GM10266 (cell line): Measurements from ENCODE around the gene CRB1.
"Not testable (repeated sequence)": the region's sequence is repeated elsewhere in the genome, so short reads cannot be mapped to it uniquely, and the experiment has no call there.

Experiments used
- DNase-seq: peaks from one replicate; pipeline ENCODE4 v3.0.0; 2012; ENCODE audit errors: extremely low spot score
- CTCF ChIP-seq: IDR thresholded peaks from 2 replicates; pipeline ENCODE4 v1.5.1; 2012; ENCODE audit warnings: mild to moderate bottlenecking, low read depth; ENCODE audit not compliant: control insufficient read depth, insufficient read depth; ENCODE audit errors: missing control alignments

The CRB1 gene

GRCh38 chr1:197393772-197394171 is 125.7 kb downstream of the CRB1 start:
- no peak for DNase-seq
- no peak for TF ChIP-seq CTCF

GRCh38 chr1:197394831-197395608 is 127.0 kb downstream of the CRB1 start:
- DNase-seq: no peak
- TF ChIP-seq CTCF: no peak

GRCh38 chr1:197397895-197398294 is 129.8 kb downstream of the CRB1 start:
- DNase-seq: no peak
- no peak for TF ChIP-seq CTCF

- peak; percentile 57 for TF ChIP-seq CTCF
- DNase-seq: peak; percentile 45
Observed at GRCh38 chr1:197399755-197400521, 131.9 kb downstream of the CRB1 start.

- TF ChIP-seq CTCF: no peak
- no peak for DNase-seq
Observed at GRCh38 chr1:197400522-197400902, 132.5 kb downstream of the CRB1 start.

GRCh38 chr1:197402189-197402588 is 134.1 kb downstream of the CRB1 start:
- no peak for DNase-seq
- no peak for TF ChIP-seq CTCF

GRCh38 chr1:197404774-197405173 is 136.7 kb downstream of the CRB1 start:
- not testable (repeated sequence) for DNase-seq

GRCh38 chr1:197405614-197406013 is 137.6 kb downstream of the CRB1 start:
- DNase-seq: not testable (repeated sequence)
